ENCODE data around the gene PDSS2. TPM values are rescaled to one million over a fixed set of nuclear protein-coding genes. Genes with fewer than 3 reads are reported as not detected.

PDSS2 gene
- polyA plus RNA-seq, 1 of the 3 experiments (the other 2 are of a cell fraction): 5.6 TPM

- Histone ChIP-seq H3K9me3 (no peaks in the 10 kb centered on the region), H3K79me2 (ENCODE audit: insufficient read depth) (no peaks in the 10 kb centered on the region), H3K4me1 (ENCODE audit: control insufficient read depth in 1 of 2, insufficient read depth in 2 of 2, low read depth in 1 of 2, low read length in 1 of 2) (no peaks in the 10 kb centered on the region; a peak in 1 of 4 replicates), H3K9me2 (no peaks in the 10 kb centered on the region), H3K27ac (ENCODE audit: low read depth in 2 of 2, low read length in 1 of 2) (no peak overlapping the region), H4K20me1 (ENCODE audit: insufficient read depth) (no peaks in the 10 kb centered on the region), H3K4me3 (ENCODE audit: low read depth in 2 of 2, low read length in 1 of 2) (no peak overlapping the region), H3F3A (replicated peaks; ENCODE audit: insufficient read depth) (no peaks in the 10 kb centered on the region), H3K4me2 (no peak overlapping the region), H2AFZ (ENCODE audit: low read depth) (no peak overlapping the region), H3K36me3 (replicated peaks in 1 of 2; ENCODE audit: control insufficient read depth in 1 of 2, insufficient read depth in 2 of 2, low read length in 1 of 2) (no peaks in the 10 kb centered on the region), H3K9ac (no peak overlapping the region), H3K27me3 (ENCODE audit: insufficient read depth) (no peaks in the 10 kb centered on the region)
- 85% methylated on average over 3 of the region's 3 CpGs for WGBS (ENCODE audit: low lambda C conversion rate)
- ChIA-PET CTCF (interaction anchor here (0.8 kb wide), 1 partner anchor 12 kb away, joined by 3 read pairs; no protein-coding TSS in a partner anchor), POLR2A (no interaction called here)
- TF ChIP-seq FOXM1 (IDR thresholded peaks at IDR 0.05; ENCODE audit: low read depth) (no peak), NRF1 (IDR thresholded peaks at IDR 0.05; ENCODE audit: low read depth, low read length) (no peak), CTCF (IDR thresholded peaks at IDR 0.05) (no peak)
- TF ChIP-seq, protein P1, sequence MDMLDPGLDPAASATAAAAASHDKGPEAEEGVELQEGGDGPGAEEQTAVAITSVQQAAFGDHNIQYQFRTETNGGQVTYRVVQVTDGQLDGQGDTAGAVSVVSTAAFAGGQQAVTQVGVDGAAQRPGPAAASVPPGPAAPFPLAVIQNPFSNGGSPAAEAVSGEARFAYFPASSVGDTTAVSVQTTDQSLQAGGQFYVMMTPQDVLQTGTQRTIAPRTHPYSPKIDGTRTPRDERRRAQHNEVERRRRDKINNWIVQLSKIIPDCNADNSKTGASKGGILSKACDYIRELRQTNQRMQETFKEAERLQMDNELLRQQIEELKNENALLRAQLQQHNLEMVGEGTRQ (IDR thresholded peaks at IDR 0.05; ENCODE audit: borderline replicate concordance, low read depth, low read length): no peak
- DNase-seq: no peak
These were observed 50.6 kb downstream of the PDSS2 start for GRCh38 chr6:107408714-107409113.

DNA sequence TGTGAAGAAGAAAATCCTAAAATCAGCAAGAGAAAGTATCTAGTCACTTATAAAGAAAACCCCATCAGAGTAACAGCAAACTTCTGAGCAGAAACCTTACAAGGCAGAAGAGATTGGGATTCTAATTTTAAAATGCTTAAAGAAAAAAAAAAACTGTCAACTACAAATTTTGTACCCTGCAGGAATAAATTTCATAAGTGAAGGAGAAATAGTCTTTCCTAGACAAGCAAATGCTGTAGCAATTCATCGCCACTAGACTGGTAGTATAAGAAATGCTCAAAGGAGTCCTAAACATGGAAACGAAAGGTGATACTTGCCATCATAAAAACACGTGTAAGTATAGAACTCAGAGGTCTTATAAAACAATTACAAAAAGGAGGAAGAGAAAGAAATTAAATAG lies 54.4 kb downstream of the PDSS2 start:
- no peaks in the 10 kb centered on the region for H3F3A ChIP-seq (replicated peaks; ENCODE audit: insufficient read depth)
- peaks cover 0 to 7% of the 10 kb centered on the region in 2 experiments; a peak in 2 of 4 replicates for H3K4me1 ChIP-seq (ENCODE audit: control insufficient read depth in 1 of 2, insufficient read depth in 2 of 2, low read depth in 1 of 2, low read length in 1 of 2)
- CTCF ChIA-PET: no interaction called here
- POLR2A ChIA-PET: no interaction called here
- H4K20me1 ChIP-seq (ENCODE audit: insufficient read depth): no peaks in the 10 kb centered on the region
- TF ChIP-seq FOXM1 (IDR thresholded peaks at IDR 0.05; ENCODE audit: low read depth) (no peak), PBX3 (IDR thresholded peaks at IDR 0.05) (no peak), MEF2A (IDR thresholded peaks at IDR 0.05; ENCODE audit: borderline replicate concordance, low read depth) (no peak), RFX5 (IDR thresholded peaks at IDR 0.05; ENCODE audit: low read length) (no peak), FOXJ3 (CRISPR knock-in tag; IDR thresholded peaks at IDR 0.05) (no peak), GATA2 (CRISPR knock-in tag; IDR thresholded peaks at IDR 0.05) (no peak), SMC3 (IDR thresholded peaks at IDR 0.05; ENCODE audit: low read depth, low read length) (no peak), POLR2AphosphoS5 (IDR thresholded peaks at IDR 0.05; ENCODE audit: low read depth, low read length) (no peak), RXRA (IDR thresholded peaks at IDR 0.05; ENCODE audit: borderline replicate concordance, low read depth) (no peak), MXI1 (IDR thresholded peaks at IDR 0.05; ENCODE audit: low read depth, low read length) (no peak), CHD2 (IDR thresholded peaks at IDR 0.05; ENCODE audit: low read length, partially characterized antibody) (no peak)
- TF ChIP-seq, protein P1 (IDR thresholded peaks at IDR 0.05; ENCODE audit: borderline replicate concordance, low read depth, low read length): no peak
- 94% methylated on average over 3 of the region's 3 CpGs for WGBS (ENCODE audit: low lambda C conversion rate)
- no peaks in the 10 kb centered on the region for H3K36me3 ChIP-seq (replicated peaks in 1 of 2; ENCODE audit: control insufficient read depth in 1 of 2, insufficient read depth in 2 of 2, low read length in 1 of 2)
- H3K9me2 ChIP-seq: no peaks in the 10 kb centered on the region
- no peak overlapping the region for H2AFZ ChIP-seq (ENCODE audit: low read depth)
- no peak overlapping the region for H3K27ac ChIP-seq (ENCODE audit: low read depth in 2 of 2, low read length in 1 of 2)
- no peaks in the 10 kb centered on the region for H3K9me3 ChIP-seq
- H3K4me2 ChIP-seq: no peak overlapping the region
- H3K9ac ChIP-seq: no peak overlapping the region
- H3K4me3 ChIP-seq (ENCODE audit: low read depth in 2 of 2, low read length in 1 of 2): no peak overlapping the region
- no peak for DNase-seq
- no peaks in the 10 kb centered on the region for H3K79me2 ChIP-seq (ENCODE audit: insufficient read depth)
- no peaks in the 10 kb centered on the region for H3K27me3 ChIP-seq (ENCODE audit: insufficient read depth)
